Measurements from ENCODE around the gene RBP3. TPM values are rescaled to one million over a fixed set of nuclear protein-coding genes. Genes with fewer than 3 reads are reported as not detected.

RBP3 gene
- polyA plus RNA-seq, 1 donor (not counting 4 experiments of a cell fraction or from before 2014, with no cell fraction given), result not detected

- Histone ChIP-seq H3K36me3 (ENCODE audit: control insufficient read depth in 2 of 2, extremely low read depth in 1 of 2, insufficient read depth in 2 of 2, low read length in 2 of 2) (no peaks in the 10 kb centered on the region), H3K9ac (ENCODE audit: control insufficient read depth, extremely low read depth, insufficient read depth, low read length) (no peak overlapping the region)
- no peak for FAIRE-seq
These were observed 23.7 kb downstream of the RBP3 start for GRCh38 chr10:47371629-47372485.

GRCh38 chr10:47372726-47373125, 24.6 kb downstream of the RBP3 start:
- DNase-seq (ENCODE audit: low read depth, low spot score), result no peak
- H2AFZ ChIP-seq (ENCODE audit: control insufficient read depth, low read length), result no peak overlapping the region
- no peak overlapping the region for H3K9ac ChIP-seq (ENCODE audit: control insufficient read depth, extremely low read depth, insufficient read depth, low read length)
- H3K27ac ChIP-seq (ENCODE audit: control insufficient read depth, insufficient read depth, low read length), result no peak overlapping the region
- TF ChIP-seq EZH2 (IDR thresholded peaks at IDR 0.05; ENCODE audit: low read length) (no peak), CTCF (optimal IDR thresholded peaks at IDR 0.05 in 1 of 3, IDR thresholded peaks at IDR 0.05 in 1 of 3, conservative IDR thresholded peaks at IDR 0.05 in 1 of 3; ENCODE audit: extremely low read depth in 1 of 3, insufficient read depth in 2 of 3, low read length in 3 of 3) (no peak)
- no peaks in the 10 kb centered on the region for H3K9me3 ChIP-seq (ENCODE audit: control insufficient read depth, low read depth, low read length)
- H3K36me3 ChIP-seq (ENCODE audit: control insufficient read depth in 2 of 2, extremely low read depth in 1 of 2, insufficient read depth in 2 of 2, low read length in 2 of 2), result no peaks in the 10 kb centered on the region
- H4K20me1 ChIP-seq (ENCODE audit: control insufficient read depth, extremely low read depth, insufficient read depth, low read length), result no peaks in the 10 kb centered on the region
- no peaks in the 10 kb centered on the region for H3K9me1 ChIP-seq (ENCODE audit: control insufficient read depth, extremely low read depth, insufficient read depth, low read length)
- no peaks in the 10 kb centered on the region for H3K4me1 ChIP-seq (ENCODE audit: control insufficient read depth, extremely low read depth, insufficient read depth, low read length)
- H3K27me3 ChIP-seq (ENCODE audit: control insufficient read depth, extremely low read depth, insufficient read depth, low read length), result no peaks in the 10 kb centered on the region
- no peak overlapping the region for H3K4me2 ChIP-seq (ENCODE audit: control insufficient read depth, extremely low read depth, insufficient read depth, low read depth, low read length)
- dilution Hi-C loops (cut with MboI; ENCODE audit: extremely low pct_ligation_motif_present, low sequenced_read_pairs), result no loop called here
- no peak for FAIRE-seq
- no peak overlapping the region for H3K4me3 ChIP-seq (ENCODE audit: control insufficient read depth in 2 of 3, extremely low read depth in 1 of 3, insufficient read depth in 2 of 3, low read depth in 1 of 3, low read length in 3 of 3)
- no peaks in the 10 kb centered on the region for H3K79me2 ChIP-seq (ENCODE audit: control insufficient read depth, insufficient read depth, low read length)

More at GRCh38 chr10:47371629-47372485, 23.7 kb downstream of the RBP3 start:
- Histone ChIP-seq H3K27me3 (ENCODE audit: control insufficient read depth, extremely low read depth, insufficient read depth, low read length) (no peaks in the 10 kb centered on the region), H3K9me3 (ENCODE audit: control insufficient read depth, low read depth, low read length) (no peaks in the 10 kb centered on the region), H3K4me2 (ENCODE audit: control insufficient read depth, extremely low read depth, insufficient read depth, low read depth, low read length) (no peak overlapping the region), H2AFZ (ENCODE audit: control insufficient read depth, low read length) (no peak overlapping the region), H3K27ac (ENCODE audit: control insufficient read depth, insufficient read depth, low read length) (no peak overlapping the region), H3K9me1 (ENCODE audit: control insufficient read depth, extremely low read depth, insufficient read depth, low read length) (no peaks in the 10 kb centered on the region), H3K4me1 (ENCODE audit: control insufficient read depth, extremely low read depth, insufficient read depth, low read length) (no peaks in the 10 kb centered on the region), H4K20me1 (ENCODE audit: control insufficient read depth, extremely low read depth, insufficient read depth, low read length) (no peaks in the 10 kb centered on the region), H3K79me2 (ENCODE audit: control insufficient read depth, insufficient read depth, low read length) (no peaks in the 10 kb centered on the region), H3K4me3 (ENCODE audit: control insufficient read depth in 2 of 3, extremely low read depth in 1 of 3, insufficient read depth in 2 of 3, low read depth in 1 of 3, low read length in 3 of 3) (no peak overlapping the region)
- dilution Hi-C loops (cut with MboI; ENCODE audit: extremely low pct_ligation_motif_present, low sequenced_read_pairs), result no loop called here
- DNase-seq (ENCODE audit: low read depth, low spot score), result no peak
- TF ChIP-seq EZH2 (IDR thresholded peaks at IDR 0.05; ENCODE audit: low read length), result no peak
- no peak for TF ChIP-seq CTCF (optimal IDR thresholded peaks at IDR 0.05 in 1 of 3, IDR thresholded peaks at IDR 0.05 in 1 of 3, conservative IDR thresholded peaks at IDR 0.05 in 1 of 3; ENCODE audit: extremely low read depth in 1 of 3, insufficient read depth in 2 of 3, low read length in 3 of 3)

All from keratinocyte (primary cell).